Esophagus mucosa (tissue), 1 donor: Measurements from ENCODE around the gene ZNF311. TPM values are rescaled to one million over a fixed set of nuclear protein-coding genes. Genes with fewer than 3 reads are reported as not detected.

Experiments
- ATAC-seq: fragments of 200-7000 bp; cut with Tn5 transposase; one replicate; pipeline ENCODE4 v1.9.1; 2020
- total RNA-seq: library from RNA; stranded (reverse); gene quantifications from one replicate; pipeline ENCODE4 v1.2.4, GENCODE V29; 2023
- donor health status: DM: yes; HTN: yes; CAD: no.

ZNF311 gene
- 1.1 TPM for total RNA-seq

GRCh38 chr6:29005183-29005885 is at the start of gene ZNF311:
Gene ZNF311, minus strand, starts transcription at chr6:29005315. Its CDS starts 1,361 bp downstream, at chr6:29003954.
- ATAC-seq = peak; percentile 75

GRCh38 chr6:29051680-29052079 is 46.6 kb upstream of the ZNF311 start:
- no peak for ATAC-seq

DNA sequence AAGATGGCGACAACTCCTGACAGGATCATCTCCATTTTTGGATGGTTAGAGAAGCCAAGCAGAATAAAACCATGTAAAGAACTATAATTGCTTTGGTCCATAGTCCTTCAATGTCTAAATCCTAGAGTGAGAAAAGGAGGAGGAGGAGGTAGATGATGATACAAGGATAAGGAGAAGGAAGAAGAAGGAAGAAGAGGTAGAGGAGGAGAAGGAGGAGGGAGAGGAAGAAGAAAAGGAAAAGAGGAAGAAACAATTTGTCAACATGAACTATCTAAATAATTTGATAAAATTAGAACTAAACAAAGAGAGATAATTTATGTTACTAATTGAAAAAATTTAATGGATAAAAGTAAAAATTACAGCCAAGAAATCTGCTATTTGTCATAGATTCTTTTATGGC is 40.0 kb upstream of the ZNF311 start, which contains the start of gene OR2W1:
OR2W1 (minus strand) TSS at position 101 of the 400 bp plus-strand sequence; CDS start at position 101, 0 bp downstream.
- ATAC-seq = no peak

GRCh38 chr6:29035951-29036350 is 30.8 kb upstream of the ZNF311 start:
- ATAC-seq = no peak

DNA sequence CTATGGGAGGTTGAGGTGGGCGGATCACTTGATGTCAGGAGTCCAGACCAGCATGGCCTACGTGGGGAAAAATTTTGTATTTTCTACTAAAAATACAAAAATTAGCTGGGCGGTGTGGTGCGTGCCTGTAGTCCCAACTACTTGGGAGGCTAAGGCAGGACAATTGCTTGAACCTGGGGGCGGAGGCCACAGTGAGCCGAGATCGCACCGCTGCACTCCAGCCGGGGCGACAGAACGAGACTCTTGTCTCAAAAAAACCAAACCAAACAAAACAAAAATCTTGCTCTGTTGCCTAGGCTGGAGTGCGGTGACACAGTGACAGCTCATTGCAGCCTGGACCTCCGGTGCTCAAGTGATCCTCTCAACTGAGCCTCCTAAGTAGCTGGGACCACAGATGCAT is 23.7 kb upstream of the ZNF311 start:
- ATAC-seq = no peak

GRCh38 chr6:29025927-29026585 is 20.9 kb upstream of the ZNF311 start:
- no peak for ATAC-seq

- ATAC-seq = no peak
Observed at GRCh38 chr6:29021434-29021833, 16.3 kb upstream of the ZNF311 start.

GRCh38 chr6:29019629-29020028 is 14.5 kb upstream of the ZNF311 start:
- no peak for ATAC-seq

DNA sequence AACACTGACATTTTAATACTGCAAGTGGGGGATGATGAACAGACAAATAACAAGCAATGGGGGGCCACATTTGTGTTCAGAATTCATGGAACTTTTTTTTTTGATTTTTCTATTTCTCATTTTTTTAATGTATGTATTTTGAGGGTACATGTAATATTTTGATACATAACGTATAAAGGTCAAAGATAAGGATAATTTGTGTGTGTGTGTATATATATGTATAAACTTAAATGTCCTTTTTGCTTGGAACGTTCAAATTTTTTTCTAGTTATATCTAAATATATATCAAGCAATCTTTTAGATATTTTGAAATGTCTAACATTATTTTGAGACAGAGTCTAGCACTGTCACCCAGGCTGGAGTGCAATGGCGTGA is 12.3 kb upstream of the ZNF311 start:
- no peak for ATAC-seq

GRCh38 chr6:29016559-29017427 is 11.7 kb upstream of the ZNF311 start:
- ATAC-seq = peak; percentile 79

- ATAC-seq = no peak
Observed at GRCh38 chr6:29014729-29015608, 9.9 kb upstream of the ZNF311 start.

- ATAC-seq = no peak
Observed at GRCh38 chr6:29011276-29011734, 6.2 kb upstream of the ZNF311 start.

GRCh38 chr6:29009358-29009757 is 4.2 kb upstream of the ZNF311 start:
- no peak for ATAC-seq

DNA sequence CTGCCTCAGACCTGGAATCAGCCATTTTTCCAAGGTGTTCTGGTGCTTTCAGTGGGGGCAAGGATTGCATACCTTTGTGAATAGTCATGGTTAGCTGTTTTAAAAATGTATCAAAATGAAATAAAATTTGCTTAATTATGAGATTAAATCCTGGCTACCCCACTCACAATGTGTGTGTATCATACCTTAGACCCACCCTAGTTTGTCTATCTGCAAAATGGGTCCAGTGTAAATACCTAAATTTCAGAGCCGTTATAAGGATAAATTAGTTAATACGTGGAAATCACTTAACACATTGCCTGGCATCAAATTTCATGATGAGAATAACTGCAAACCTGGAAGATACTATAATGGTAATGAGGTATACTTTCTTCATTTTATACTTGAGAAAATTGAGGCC is 3.0 kb upstream of the ZNF311 start:
- ATAC-seq = no peak

GRCh38 chr6:28996844-28997510 is 8.1 kb downstream of the ZNF311 start:
- ATAC-seq = no peak

GRCh38 chr6:28995093-28995650 is 9.9 kb downstream of the ZNF311 start:
- ATAC-seq = no peak

DNA sequence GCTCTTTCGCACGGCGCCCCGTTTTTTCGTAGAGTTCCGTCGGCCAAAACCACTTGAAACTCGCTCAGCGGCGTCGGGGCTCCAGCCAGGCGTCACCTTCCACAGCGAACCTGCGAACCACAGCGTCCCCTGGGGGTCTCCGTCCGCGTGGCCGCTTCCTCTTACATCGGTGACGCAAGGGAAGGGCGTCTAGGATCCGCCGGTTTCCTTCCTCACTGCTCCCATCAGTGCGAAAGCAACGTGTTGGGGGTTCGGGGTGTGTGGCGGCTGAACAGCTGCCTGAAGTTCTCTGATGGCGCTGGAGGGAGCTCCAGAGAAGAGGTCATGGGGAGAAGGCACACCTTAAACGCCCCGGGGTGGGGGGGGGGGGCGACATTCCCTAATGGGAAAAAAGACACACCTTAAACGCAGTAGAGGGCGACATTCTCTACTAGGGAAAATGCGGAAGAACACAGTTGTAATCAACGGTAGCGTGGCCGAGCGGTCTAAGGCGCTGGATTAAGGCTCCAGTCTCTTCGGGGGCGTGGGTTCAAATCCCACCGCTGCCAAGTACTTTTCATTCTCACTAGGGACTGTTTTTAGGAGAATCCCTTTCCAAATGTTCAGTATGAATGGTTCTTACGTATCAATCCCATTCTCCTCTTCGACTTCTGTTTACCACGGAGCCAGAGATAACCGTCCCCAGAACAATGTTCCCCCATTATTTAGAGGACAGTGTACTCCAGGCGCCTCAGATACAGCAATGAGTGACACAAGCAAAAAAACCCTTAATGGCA is 16.4 kb downstream of the ZNF311 start:
- ATAC-seq = peak; percentile 41

DNA sequence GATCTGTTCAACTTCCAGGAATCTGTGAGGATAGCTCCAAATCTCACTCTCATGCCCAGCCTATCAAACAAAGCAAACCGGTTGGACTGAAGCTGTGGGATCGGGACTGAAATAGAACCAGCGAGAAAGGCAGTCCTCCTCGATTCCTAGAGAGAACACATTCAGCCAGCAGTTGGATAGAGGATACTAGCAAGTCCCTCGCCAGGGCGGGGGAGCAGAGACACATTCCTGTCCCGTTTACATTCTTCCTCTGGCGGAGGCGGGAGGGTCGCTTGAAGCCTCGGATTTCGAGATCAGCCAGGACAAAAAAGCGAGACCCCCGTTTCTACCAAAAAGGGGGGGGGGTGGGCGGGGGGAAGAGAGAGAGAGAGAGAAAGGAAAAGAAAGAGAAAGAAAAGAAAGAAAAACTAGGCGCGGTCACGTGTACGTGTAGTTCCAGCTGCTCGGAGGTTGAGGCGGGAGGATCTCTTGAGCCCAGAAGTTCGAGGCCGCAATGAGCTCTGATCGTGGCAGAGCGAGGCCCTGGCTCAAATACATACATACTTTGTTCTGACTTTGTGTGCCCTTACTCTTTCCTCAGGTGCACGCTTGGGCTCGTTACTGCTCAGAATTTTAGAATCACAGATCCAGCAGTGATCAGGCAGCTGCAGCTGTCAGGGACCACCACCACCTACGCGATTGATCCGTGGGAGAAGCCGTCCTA is 19.5 kb downstream of the ZNF311 start:
- peak; percentile 84 for ATAC-seq

DNA sequence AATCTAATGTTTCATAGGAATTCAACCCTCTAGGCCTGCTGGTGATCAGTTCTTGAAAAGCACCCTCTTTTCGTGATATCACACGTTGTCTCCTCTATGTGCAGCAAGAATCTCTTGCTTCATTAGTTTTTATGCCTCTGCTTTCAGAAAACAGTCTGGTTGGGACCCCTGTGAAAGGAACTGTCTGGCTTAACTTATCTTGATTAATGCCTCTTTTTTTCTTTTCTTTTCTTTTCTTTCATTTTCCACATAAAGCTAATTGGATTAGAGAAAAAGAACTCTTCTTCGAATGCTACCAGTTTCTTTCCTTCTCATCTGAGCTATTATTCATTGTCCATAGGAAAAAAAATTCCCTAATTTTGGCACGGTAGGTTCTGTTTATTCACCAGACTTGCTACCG is 21.3 kb downstream of the ZNF311 start:
- no peak for ATAC-seq
